ENCODE results near the gene DMD.

The DMD gene

DNA sequence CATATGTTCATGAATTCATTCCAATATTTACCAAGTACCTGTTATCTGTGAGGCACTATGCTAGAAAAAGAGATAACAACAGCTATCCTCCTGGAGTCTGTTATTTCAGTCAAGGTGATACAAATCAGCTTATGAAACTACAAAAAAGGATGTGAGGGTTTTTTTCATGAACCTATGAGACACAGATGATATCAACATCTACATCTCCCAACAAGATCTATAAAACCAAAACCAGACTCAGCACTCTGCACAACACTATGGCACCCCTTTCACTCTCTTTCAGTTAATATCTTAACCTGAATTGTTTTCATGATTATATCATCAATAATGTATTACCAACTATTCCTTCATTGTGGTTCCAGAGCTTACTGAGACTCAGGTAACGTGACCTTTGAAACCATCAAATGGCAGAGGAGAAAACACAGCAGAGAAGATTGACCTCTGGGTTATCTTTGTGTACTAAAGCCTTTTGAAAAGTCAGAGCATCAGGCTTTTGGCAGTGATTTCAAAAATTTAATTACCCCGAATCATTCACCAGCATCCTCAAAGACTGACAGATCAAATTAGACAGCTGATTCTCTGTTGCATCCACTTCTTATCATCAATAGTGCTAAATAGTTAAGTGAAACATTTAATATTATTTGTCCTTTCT lies 1894.9 kb downstream of the DMD start:
- no peak for FAIRE-seq
- no peak for DNase-seq (ENCODE audit: low spot score)

DNA sequence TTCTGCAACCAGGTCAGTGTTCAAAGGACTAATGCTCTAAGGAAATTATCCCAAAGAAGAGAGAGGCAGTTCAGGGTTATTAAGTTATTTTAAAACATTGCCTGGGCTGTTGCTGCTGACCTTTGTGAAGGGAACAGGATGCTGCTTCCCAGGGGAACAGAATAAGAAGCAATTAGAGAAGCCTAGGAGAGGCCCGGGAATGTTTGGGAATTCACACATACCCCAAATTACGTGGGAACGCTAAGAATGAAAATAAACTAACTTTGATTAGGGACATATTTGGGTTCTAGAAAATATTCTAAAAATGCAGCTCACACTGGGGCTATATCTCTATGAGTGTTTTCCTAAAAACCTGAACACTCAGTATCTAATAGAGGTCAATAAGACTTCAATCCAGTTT lies 1896.4 kb downstream of the DMD start:
- no peak for FAIRE-seq
- DNase-seq (ENCODE audit: low spot score): no peak

DNA sequence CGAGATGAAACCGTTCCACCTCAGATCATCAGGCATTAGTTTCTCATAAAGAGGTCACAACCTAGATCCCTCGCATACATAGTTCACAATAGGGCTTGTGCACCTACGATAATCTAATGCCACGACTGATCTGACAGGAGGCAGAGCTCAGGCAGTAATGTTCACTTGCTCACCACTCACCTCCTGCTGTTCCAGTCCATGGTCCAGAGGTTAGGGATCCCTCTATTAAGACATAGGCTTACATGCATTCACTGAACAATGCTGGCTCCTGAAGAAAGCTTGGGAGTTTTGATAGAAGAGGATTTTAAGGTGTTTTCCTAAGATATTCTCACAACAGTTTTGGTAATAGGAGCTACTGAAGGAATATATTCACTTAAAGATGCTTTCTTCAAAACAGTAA lies 1903.4 kb downstream of the DMD start:
- FAIRE-seq: no peak
- DNase-seq (ENCODE audit: low spot score): no peak

GRCh38 chrX:31302573-31303075 lies 1908.7 kb downstream of the DMD start:
- DNase-seq (ENCODE audit: low spot score) (no peak), FAIRE-seq (no peak)

DNA sequence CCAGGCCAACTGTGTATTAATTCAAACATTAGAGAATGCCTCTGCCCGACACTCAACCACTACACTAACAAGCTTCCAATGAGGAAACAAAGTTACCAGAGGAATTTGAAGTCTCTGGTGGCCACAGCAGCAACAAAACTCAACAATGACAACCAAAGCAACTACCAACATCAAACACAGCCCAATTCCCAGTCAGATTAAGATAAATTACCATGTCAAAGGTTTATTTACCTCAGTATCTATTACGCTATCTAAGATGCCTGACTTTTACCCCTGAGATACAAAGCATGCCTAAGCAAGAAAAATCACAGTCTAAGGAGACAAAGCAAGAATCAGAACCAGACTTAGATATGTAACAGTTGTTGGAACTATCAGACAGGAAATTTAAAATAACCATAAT lies 1909.4 kb downstream of the DMD start:
- DNase-seq (ENCODE audit: low spot score) (no peak), FAIRE-seq (no peak)

- no peak for FAIRE-seq
These were observed 1910.1 kb downstream of the DMD start for GRCh38 chrX:31301203-31301602.

DNA sequence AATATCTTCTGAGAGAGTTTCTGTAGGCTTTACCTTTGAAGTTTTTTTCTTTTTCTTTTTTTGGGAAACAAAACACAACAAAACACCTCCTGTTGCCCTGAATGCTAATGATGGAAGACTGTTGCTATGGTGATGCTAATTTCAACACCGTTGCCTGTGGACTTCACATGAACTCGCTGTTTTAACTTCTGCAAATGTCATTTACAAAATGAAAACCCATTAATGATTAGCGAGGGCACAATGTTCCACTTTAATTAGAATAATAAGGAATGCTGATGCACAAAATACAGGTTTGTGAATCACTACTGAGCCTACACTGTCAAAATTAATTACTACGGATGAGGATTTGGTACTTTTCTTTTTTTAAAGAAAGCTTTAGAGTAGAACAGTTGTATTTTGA lies 1912.4 kb downstream of the DMD start:
- DNase-seq (ENCODE audit: low spot score) (no peak), FAIRE-seq (no peak)

More at GRCh38 chrX:31301203-31301602, 1910.1 kb downstream of the DMD start:
- no peak for DNase-seq (ENCODE audit: low spot score)

DNA sequence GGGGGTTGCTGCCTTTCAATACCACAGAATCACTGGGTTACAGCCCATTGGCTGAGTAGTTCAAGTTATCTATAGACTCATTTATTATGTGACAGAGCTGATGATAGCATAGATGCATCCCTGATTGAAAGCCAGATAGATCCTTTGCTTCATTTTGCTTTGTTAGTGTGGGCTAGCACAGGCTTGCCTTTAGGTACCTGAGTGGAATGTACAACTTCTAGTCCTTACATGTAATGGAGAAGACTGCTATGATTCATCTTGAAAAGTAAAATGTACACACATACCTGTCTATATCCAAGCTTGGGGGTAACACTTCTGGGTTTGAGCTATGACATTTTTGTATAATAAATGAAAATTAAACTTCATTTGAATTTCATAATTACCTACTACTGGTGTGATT lies 1913.5 kb downstream of the DMD start:
- FAIRE-seq (no peak), DNase-seq (ENCODE audit: low spot score) (no peak)

GRCh38 chrX:31294475-31294874 lies 1916.9 kb downstream of the DMD start:
- no peak for FAIRE-seq
- DNase-seq (ENCODE audit: low spot score): no peak

DNA sequence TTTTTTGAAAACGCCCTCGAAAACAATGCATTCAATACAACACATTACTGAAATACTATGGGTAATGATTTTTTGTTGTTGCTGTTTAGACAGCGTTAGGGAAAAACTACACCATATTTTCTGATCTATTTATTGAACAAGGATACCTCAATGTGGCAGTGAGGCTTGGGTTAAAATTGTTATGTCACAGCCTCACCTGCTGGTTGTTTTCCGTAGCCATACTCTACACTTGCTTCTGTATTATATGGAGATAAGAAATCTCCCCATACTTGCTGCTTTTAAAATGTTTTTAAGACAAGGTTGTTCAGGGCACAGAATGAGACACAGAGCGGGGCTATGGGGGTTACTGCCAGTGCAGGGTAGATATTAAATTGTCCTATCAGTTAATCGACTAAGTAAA lies 1917.9 kb downstream of the DMD start:
- DNase-seq (ENCODE audit: low spot score) (no peak), FAIRE-seq (no peak)

GRCh38 chrX:31291131-31291530 lies 1920.2 kb downstream of the DMD start:
- FAIRE-seq: no peak

DNA sequence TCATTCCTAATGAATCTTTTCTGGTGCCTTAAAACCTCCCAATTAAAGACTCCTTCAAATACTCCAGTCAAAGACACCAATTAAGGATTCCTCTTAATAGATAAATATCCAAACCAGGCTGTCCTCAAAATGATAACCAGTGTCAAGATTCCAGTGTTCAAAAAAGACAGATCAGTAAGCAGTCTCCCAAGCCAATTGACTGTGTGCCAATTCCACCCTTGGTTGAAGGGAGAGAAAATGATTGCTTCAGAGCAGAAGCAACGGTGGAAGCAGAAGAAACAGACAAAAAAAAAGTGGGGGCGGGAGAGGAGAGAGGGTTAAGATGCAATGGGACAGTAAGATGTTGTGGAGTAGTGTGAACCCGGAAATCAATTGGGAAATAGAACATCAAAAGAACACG lies 1923.5 kb downstream of the DMD start:
- no peak for FAIRE-seq
- no peak for DNase-seq (ENCODE audit: low spot score)

More at GRCh38 chrX:31291131-31291530, 1920.2 kb downstream of the DMD start:
- no peak for DNase-seq (ENCODE audit: low spot score)

- FAIRE-seq: no peak
- DNase-seq (ENCODE audit: low spot score): no peak
These were observed 1930.8 kb downstream of the DMD start for GRCh38 chrX:31280580-31280979.

DNA sequence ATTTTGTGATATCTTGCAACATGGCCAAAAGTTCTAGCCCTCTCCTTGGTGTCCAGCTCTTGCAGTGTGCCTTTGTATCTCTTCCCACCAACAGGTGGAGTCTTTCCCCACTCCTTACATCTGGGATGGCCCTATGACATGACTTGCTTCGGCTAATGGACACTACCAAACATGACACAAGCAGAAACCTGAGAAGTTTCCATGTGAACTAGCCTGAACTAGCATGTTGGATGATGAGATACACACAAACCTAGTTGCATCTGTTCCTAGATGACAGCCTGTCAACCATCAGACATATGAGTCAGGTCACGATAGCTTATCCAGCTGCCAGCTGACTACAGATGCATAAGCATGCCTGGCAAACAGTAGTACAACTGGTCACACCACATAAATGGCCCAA lies 1932.0 kb downstream of the DMD start:
- FAIRE-seq: no peak
- DNase-seq (ENCODE audit: low spot score): no peak

GRCh38 chrX:31272472-31272775 lies 1938.9 kb downstream of the DMD start:
- no peak for DNase-seq (ENCODE audit: low spot score)

GRCh38 chrX:31271615-31272471 lies 1939.5 kb downstream of the DMD start:
- FAIRE-seq (no peak), DNase-seq (ENCODE audit: low spot score) (no peak)

More at GRCh38 chrX:31272472-31272775, 1938.9 kb downstream of the DMD start:
- FAIRE-seq: no peak

- DNase-seq (ENCODE audit: low spot score) (no peak), FAIRE-seq (no peak)
These were observed 1941.4 kb downstream of the DMD start for GRCh38 chrX:31269914-31270313.

DNA sequence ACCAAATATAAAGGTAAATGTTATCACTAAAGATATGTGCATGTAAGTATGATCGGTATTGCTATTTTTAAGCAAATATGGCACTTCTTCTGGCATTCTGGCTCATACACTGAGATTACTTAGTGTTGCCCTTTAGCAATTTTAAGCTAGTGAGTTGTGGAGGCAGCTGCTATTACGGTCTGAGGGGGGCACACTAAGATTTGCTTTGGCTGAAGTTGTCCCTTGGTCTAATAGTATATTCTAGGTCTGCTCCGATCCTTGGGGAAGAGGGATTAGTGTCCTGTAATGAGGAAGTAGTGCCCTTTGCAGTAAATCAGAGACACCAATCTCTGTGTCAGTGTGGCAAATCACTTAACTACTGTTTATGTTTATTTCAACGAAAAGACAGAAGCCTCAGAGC lies 1943.0 kb downstream of the DMD start:
- no peak for DNase-seq (ENCODE audit: low spot score)
- FAIRE-seq: no peak

DNA sequence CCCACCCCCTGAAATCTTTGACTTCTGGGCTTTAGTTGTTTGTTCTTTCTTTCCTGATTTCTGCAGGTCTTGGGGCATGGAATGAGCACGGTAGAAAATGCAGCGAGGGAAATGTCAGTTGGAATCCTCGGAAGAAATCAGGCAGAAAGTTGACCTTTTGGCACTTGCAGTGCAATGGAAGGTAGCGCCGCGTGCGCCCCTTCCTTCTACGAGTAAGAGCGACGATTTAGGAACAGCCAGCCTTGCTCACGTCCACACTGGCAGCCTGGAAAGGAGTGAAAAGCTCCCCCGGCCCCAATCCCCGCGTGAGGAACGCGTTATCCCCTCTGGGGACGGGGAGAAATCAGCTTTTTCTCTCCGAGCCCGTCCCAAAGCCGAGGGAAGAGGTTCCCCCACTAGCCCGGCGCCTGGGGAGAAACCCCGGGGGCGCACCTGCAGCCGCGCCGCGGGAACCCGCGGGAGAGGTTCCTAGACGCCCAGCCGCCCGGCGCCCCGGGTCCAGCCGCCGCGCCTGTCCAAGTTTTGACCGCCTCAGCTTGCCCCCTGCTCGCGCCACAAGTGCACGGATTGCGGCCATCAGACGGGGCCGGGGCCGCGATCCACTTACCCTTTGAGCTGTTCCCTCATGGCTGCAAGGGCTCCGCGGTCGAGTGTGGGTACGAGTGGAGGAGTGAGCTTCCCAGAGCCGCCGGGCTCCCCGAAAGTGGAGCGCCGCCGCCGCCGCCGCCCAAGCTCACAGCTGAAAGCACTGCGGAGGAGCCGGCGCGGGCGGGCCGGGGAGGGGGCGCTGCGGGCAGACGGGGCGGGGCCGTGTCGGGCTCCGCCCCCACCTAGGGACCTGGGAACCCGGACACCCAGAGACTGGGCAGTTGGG lies 1944.9 kb downstream of the DMD start:
- DNase-seq (ENCODE audit: low spot score): peak; percentile 4
- no peak for FAIRE-seq

GRCh38 chrX:31265383-31265782 lies 1946.0 kb downstream of the DMD start:
- no peak for FAIRE-seq

DNA sequence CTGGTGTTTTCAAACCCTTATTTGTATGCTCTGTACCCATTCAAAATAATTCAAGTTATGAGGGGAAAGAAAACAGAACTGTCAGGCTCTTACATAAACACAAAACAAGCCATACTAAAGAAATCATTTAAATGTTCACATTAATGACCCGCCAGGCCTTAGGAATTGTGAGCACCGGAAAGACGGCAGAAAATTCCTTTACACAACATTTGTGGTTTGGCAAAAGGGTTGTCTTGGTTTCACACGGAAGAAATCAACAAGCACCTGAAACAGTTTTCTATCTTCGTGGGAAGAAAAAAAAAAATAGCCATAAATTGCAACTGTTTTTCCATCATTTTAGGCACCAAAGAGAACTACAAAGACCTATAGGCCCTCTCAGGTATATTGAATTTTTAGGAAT lies 1951.0 kb downstream of the DMD start:
- FAIRE-seq (no peak), DNase-seq (ENCODE audit: low spot score) (no peak)

More at GRCh38 chrX:31265383-31265782, 1946.0 kb downstream of the DMD start:
- no peak for DNase-seq (ENCODE audit: low spot score)

DNA sequence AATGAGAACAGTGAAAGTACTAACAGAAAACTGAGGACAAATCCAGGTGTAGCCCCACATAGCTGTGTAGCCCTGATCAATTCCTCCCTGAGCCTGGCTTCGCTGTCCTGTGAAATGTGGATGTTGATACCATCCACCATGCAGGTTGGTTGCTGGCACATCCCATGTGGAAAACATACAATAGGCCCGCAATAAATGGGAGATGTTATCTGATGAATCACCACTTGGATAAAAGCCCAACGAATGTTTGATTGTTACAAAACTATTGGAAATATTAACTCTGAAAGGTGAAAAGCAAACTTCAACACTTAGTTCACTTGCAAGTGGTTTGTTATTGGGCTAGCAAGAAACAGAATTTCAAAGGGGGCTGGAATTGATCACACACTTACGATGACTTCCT lies 1953.2 kb downstream of the DMD start:
- FAIRE-seq: no peak
- DNase-seq (ENCODE audit: low spot score): no peak

Measured in RCC 7860 (cell line).